Skin epidermis (tissue), 12 donors: ENCODE results near the gene ATG12.
"Not testable (repeated sequence)": the region's sequence is repeated elsewhere in the genome, so short reads cannot be mapped to it uniquely, and the experiment has no call there.

Experiments used
- H3K27ac ChIP-seq, 21 experiments: fragments of 200-600 bp; sonication (generic) in 11 of 21; one replicate each; pipeline ENCODE4 v1.5.0; 2020; ENCODE audit warnings: mild to moderate bottlenecking in 3 of 21, inconsistent platforms in 2 of 21, moderate library complexity in 2 of 21
- H3K4me3 ChIP-seq, 7 experiments: fragments of 200-600 bp; sonication (generic) in 2 of 7; one replicate each; pipeline ENCODE4 v1.5.0; 2020; ENCODE audit warnings: inconsistent platforms in 2 of 7, mild to moderate bottlenecking in 2 of 7, moderate library complexity in 1 of 7

ATG12 gene

DNA sequence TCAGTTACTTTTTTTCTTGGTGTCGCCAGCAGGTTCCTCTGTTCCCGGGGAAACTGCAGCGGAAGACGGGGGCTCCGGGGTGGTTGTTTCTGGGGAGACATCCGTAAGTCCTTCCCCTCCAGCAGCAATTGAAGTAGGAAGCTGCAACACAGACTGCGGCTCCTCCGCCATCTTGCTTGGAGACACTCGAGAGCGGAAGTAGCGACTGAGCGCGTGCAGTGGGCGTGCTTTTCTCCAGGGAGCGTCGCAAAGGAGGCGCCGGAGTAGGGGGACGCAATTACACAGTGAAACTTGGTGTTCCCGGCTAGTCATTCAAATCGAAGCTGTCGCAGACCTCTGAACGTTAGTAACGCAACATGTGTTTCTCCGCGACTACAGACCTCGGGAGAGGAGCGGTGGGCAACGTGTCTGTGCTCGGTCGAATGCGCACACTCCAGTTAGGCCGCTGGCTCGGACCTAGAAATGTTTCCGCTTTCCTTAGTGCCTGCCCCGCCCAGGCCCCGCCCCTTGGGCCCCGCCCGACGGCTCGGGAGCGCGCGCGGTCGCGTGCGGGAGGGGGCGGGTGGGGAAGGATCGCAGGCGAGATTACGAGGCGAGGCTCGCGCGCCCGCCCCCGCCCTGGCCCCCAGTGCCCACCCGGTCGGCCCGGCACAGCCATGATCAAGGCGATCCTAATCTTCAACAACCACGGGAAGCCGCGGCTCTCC is at the start of gene ATG12, which contains the start of gene AP3S1:
Gene ATG12, minus strand, starts transcription at position 184 of the 707 bp plus-strand sequence. Its CDS starts 13 bp downstream, at position 171.
Gene AP3S1, plus strand, starts transcription at position 554 of the 707 bp plus-strand sequence. Its CDS starts 103 bp downstream, at position 657.
- Histone ChIP-seq H3K4me3 (peak within 1 kb of the TSS; percentile 79 to 99 (median 86)), H3K27ac (peak within 1 kb of the TSS; percentile 58 to 97 (median 93))

DNA sequence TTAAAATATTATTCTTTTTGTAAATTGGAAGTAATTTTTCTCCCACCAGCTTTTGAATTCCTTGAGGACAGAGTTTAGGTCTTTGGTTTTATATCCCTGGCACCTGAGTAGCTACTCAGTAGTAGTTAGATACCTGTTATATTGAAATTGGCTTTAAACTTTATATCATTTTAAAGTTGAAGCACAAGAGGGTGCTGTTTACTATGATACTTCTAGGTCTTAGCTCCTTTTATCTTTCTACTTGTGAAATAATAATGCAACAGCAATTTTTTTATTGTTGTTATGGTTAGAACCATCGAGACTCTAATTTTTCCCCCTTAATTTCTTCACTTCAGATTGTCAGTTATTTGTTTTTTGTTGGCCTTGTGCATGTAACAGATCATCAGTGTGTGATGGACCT is 46.7 kb upstream of the ATG12 start:
- Histone ChIP-seq H3K27ac (no peak overlapping the region), H3K4me3 (no peak overlapping the region)

DNA sequence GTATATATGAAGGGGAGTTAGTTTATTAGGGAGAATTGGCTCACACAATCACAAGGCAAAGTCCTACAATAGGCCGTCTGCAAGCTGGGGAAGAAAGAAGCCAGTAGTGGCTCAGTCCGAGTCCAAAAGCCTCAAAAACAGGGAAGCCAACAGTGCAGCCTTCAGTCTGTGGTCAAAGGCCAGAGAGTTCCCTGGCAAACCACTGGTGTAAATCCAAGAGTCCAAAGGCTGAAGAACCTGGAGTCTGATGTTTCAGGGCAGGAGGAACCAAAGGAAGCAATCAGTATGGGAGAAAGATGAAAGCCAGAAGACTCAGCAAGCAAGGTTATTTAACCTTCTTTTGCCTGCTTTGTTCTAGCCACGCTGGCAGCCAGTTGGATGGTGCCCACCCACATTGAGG is 43.8 kb upstream of the ATG12 start:
- H3K4me3 ChIP-seq, H3K27ac ChIP-seq: not testable (repeated sequence)

DNA sequence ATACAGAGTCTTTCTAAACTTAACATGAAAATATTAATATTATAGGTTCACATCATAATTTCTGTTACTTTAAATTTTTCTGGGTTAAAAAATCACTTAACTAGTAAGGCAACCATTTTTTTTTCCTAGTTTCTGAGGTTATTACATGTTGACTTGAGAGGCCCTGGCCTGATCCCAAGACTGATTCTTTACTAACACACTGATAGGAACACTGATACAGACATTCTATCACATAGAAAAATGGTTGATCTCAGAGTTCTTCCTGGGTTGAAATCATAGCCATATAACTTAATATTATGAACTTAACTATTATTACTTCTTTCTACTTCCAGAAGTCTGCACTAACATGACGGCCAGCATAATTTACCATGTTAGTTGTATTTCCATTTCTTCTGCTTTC is 43.3 kb upstream of the ATG12 start:
- no peak overlapping the region for H3K4me3 ChIP-seq
- no peak overlapping the region for H3K27ac ChIP-seq

DNA sequence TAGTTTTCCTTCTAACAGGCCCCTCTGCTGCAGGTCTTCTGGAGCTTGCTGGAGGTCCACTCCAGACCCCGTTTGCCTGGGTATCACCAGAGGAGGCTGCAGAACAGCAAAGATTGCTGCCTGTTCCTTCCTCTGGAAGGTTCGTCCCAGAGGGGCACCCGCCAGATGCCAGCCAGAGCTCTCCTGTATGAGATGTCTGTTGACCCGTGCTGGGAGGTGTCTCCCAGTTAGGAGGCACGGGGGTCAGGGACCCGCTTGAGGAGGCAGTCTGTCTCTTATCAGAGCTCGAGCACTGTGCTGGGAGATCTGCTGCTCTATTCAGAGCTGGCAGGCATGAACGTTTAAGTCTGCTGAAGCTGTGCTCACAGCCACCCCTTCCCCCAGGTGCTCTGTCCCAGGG is 41.1 kb upstream of the ATG12 start:
- not testable (repeated sequence) for H3K4me3 ChIP-seq, H3K27ac ChIP-seq

DNA sequence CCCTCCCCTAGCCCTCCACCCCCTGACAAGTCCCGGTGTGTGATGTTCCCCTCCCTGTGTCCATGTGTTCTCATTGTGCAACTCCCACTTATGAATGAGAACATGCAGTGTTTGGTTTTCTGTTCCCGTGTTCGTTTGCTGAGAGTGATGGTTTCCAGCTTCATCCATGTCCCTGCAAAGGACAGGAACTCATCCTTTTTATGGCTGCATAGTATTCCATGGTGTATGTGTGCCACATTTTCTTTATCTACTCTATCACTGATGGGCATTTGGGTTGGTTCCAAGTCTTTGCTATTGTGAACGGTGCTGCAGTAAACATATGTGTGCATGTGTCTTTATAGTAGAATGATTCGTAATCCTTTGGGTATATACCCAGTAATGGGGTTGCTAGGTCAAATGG is 36.0 kb upstream of the ATG12 start:
- not testable (repeated sequence) for H3K4me3 ChIP-seq, H3K27ac ChIP-seq

DNA sequence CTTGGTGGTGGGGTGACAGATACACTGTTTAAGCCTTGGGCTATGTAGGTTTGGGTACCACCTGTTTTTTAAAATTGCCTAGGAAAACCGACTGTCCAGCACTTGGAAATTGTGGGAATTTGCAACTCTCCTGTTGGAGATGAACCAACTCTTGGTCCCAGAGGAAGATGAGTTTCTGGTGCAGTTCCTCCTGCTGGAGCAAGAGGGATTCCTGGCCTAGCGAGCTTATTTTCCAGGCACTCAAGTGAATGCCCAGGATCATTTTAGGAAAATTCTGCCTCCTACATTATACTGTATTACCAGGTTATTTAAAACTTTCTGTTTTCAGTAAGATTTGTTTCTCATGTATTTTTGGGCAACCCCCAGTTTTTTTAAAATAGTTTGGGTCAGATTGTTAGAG is 34.1 kb upstream of the ATG12 start:
- Histone ChIP-seq H3K4me3 (no peak overlapping the region), H3K27ac (no peak overlapping the region)

DNA sequence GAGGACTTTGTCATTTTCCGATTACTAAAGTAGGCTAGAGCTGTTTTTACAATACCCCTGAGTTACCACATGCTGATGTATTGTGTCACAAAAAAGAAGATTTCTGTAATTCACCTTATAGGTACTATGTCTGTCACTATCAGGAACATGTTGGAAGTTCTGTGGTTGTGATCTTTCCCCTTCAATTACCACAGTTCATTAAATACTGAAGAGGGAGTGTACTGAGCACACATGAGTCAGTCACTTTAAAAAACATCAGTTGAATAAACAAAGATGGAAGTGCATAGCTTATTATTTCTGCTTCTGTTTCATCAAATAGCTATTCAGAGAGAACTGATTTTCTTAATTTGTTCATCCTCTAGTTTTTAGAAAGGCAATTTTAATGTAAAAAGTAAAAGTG is 32.0 kb upstream of the ATG12 start:
- Histone ChIP-seq H3K4me3 (no peak overlapping the region), H3K27ac (no peak overlapping the region)

DNA sequence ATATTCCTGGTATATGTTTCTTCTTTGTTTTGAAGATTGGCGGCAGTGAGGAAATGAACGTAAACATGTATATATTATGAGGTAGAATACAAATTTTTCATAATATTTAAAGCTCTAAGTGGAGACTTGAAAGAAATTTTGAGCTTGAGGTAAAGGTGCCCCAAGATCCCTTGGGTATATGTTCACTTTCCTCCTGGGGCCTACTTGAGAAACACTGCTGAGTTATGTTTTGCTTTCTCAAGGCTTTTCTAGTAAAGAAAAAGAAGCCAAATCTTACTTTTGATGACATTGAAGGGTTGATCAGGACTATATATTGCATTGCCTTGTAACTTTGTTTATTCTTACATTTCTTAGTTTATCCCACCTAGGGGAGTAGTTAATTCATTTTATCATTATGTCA is 31.1 kb upstream of the ATG12 start:
- Histone ChIP-seq H3K4me3 (no peak overlapping the region), H3K27ac (no peak overlapping the region)

DNA sequence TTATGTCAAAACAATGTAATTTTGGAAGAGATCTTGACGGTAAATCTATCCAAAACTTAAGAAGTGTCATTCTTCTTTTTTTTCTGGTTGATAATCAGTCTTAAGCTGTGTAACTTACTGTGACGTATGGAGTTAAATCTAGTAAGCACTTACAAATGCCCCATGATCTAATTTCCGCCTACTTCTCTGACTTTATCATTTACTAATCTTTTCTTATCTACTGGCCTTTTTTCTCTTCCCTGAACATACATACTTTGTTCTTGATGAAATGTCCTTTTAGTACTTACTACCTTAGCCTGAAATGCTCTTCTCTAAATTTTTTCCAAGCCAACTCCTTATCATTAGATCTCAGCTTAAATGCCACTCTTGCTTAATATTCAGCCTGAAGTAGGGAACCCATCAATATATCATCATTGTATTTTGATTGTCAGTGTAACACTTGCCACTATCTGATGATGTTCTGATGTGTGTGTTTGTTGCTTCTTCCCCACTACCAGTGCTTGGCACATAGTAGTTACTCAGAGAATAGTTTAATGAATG is 28.0 kb upstream of the ATG12 start:
- no peak overlapping the region for H3K4me3 ChIP-seq
- no peak overlapping the region for H3K27ac ChIP-seq

DNA sequence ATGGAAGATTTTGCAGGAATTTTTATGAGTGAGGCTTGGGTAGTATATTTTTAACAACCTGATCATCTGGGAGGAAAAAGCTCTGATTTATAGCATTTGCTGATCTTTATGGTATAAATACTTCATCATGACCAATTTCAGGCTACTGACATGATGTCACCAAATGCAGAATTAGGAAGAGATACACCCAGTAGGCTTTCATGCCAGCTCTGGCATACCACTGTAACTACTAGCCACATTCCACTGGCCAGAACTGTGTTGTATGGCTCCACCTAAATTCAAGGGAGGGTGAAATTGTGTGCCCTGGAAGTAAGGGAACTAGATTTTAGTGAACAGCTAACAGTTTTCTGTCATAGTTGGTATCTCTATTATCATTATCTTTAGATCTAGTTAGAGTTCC is 18.0 kb upstream of the ATG12 start:
- Histone ChIP-seq H3K4me3 (no peak overlapping the region), H3K27ac (no peak overlapping the region)

DNA sequence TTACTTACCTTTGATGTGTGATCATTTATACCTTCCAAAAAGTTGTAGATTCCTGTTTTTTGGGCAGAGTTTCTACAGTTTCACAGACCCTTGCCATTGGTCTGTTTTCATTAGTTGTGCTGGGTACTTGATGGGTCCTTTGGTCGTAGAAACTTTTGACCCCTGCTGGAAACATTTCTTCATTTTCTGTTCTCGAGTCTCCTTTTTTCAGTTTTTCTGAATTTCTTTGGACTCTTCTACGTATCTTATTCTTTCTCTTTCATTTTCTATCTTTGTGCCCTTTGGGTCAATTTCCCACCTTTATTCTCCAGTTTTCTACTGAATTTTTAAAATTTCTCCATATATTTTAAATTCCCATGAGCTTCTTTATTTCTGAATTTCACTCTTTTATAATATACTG is 17.0 kb upstream of the ATG12 start:
- Histone ChIP-seq H3K27ac (no peak overlapping the region), H3K4me3 (no peak overlapping the region)

DNA sequence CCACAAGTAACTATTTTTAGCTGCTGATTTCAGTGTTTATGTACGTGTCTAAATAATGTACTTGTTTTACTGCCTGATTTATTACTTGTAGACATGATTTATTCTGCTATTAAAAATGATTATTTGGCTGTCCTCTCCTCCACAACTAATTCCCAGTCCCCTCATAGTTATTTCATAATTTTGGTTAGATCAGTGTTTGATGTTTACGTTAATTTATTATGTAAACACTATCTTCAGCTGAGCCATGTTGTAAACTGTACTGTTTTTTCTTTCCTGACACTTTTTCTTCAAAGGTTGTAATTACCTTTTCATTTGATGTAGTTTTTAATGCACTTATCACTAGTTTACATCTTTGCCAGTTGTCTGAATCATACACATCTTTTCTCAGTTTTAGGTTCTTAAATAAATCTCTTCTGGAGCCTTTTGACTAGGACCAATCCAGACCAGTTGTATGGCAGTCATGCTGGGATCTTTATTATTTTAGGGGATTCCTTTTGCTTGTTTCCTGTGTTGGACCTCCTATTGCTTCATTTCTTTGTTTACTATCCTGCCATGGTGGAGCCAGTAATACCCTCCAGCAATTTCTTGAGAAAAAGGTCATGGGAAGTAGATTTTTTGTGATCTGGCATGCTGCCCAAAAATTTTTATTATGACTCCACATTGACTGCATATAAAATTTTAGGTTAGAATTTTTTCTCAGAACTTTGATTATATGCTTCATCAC is 16.4 kb upstream of the ATG12 start:
- no peak overlapping the region for H3K27ac ChIP-seq
- no peak overlapping the region for H3K4me3 ChIP-seq

DNA sequence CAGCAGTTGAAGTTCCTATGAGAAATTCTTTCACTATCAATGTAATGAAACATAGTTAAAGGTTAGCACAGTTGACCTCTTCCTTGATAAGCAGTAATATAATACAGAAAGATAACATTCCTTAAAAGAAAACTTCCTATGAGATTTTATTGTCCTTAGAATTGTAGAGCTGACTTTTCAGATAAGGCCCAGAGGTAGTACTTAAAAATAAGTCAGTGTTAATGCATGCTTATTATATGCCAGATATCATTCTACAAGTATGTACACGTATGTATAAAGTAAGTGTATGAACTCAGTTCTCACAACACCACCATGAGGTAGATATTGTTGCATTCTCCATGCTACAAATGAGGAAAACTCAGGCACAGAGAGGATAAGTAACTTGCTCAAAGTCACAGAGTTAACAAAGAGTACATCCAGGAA is 15.7 kb upstream of the ATG12 start:
- no peak overlapping the region for H3K27ac ChIP-seq
- H3K4me3 ChIP-seq: no peak overlapping the region

DNA sequence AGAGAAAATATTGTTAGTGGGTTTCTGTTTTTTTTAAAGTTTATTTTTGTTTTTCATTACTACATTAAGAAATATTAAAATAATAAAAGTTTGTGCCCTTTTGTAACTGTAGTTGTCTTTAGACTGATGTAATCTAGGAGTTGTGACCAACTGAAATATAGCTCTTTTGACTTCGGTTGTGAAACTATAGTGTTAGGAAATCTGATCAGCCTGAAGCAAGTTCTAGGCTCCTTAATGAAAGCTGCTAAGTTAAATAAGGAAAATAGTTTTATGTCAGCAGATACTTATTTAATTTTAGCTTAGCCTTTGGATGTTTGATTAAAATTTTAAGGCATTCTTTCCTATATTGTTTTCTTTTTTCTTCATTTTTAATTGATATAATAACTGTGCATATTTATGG is 14.6 kb upstream of the ATG12 start:
- Histone ChIP-seq H3K27ac (no peak overlapping the region), H3K4me3 (no peak overlapping the region)

DNA sequence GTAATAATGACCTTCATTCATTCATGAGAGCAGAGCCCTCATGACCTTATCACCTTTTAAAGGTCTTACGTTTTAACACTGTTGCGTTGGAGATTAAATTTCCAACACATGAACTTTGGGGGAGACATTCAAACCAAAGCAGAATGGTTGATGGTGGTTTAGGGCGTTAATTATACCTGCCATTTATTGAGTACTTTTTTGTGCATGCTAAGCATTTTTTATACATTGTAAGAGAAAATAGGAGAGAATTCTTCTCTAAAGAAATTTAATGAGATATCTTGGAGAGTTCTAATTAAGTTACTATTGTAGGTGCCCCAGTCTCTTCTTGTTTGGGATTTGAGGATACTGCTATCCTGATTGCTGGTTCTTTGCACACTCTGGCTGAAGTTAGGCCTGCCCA is 12.8 kb upstream of the ATG12 start:
- H3K4me3 ChIP-seq: no peak overlapping the region
- H3K27ac ChIP-seq: no peak overlapping the region

DNA sequence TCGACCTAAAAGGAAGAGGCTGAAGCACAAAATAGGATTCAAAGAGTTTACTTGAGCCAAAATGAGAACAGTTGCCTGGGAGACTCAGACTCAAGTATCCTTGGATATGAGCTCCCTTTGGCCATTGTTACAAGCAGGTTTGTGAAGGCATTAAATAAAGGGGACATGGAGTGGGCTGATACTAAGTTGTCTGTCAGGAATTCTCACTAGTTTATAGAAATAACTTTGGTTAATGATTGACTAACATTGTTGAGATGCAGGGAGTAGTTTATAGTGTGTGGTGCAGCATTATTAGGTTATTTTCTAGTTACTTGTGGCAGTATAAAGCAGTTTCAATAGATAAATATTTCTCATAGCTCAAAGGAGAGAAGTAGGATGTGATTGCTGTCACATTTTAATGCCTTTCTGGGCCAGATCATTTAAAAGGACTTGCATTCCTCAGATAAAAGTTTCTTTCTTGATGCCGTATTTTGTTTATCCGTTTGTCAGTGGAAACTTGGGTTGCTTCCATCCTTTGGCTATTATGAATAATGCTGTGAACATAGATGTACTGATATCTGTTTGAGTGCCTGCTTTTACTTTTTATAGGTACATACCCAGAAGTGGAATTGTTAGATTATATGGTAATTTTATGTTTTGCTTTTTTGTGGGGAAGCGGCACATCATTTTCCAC is 9.5 kb upstream of the ATG12 start:
- H3K27ac ChIP-seq: no peak overlapping the region
- no peak overlapping the region for H3K4me3 ChIP-seq

DNA sequence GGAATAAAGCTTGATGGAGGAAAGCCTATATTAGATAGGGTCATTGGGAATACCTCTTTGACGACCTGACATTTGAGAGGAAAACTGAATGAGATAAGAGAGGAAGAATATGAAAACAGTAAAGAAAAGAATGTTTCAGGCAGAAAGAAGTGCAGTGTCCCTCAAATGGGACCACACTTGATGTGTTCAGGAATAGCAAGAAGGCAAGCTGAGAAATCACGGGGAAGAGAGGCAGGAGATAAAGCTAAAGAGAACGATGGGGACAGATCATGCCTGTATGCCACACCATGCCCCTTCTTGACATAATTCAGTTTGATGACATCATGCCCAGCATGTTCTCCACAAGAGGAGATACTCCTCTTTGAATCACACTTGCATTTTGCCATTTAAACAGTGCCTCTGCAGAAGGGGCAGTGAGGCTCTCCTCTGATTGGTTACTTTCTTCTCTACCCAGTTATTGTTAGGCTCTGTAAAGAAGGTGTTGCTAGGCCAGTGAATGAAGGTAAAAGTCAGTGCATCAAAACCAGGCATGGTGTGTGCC is 8.0 kb upstream of the ATG12 start:
- Histone ChIP-seq H3K4me3 (no peak overlapping the region), H3K27ac (no peak overlapping the region)

DNA sequence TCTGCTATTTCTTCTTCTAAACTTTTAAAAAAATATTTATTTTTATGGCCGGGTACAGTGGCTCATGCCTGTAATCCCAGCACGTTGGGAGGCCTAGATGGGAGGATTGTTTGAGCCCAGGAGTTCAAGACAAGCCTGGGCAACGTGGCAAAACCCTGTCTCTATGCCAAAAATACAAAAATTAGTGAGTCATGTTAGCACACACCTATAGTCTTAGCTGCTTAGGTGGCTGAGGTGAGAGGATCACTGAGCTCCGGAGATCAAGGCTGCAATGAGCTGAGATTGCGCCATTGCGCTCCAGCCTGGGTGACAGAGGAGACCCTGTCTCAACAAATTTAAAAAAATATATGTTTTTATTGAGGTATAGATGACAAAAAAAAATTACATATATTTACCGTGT is 5.9 kb upstream of the ATG12 start:
- no peak overlapping the region for H3K4me3 ChIP-seq
- no peak overlapping the region for H3K27ac ChIP-seq

DNA sequence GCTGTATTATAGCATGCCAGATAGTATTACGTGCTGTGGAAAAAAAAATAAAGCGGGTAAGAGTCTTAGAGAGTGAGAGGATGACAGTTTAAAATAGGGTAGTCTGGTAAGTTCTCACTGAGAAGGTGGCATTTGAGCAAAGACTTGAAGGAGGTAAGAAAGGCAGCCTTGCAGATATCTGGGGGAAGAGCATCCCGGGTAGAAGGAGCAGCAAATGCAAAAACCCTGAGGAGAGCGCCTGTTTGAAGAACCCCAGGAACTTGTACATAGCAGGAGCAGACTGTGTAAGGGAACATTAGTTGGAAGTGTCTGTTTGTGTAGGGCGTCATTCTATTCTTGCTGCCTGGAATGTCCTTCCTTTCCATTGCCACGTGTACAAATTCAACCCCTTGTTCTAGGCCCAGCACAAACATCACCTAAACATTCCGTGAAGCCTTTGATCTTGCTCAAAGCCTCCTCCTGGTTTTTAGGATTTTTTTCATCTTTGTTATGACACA is 3.0 kb upstream of the ATG12 start:
- Histone ChIP-seq H3K27ac (peak overlapping the region in 1 of 21 experiments; percentile 29), H3K4me3 (no peak overlapping the region)
